ENCODE data around the gene ZNF227. TPM values are rescaled to one million over a fixed set of nuclear protein-coding genes. Genes with fewer than 3 reads are reported as not detected.
"Not testable (repeated sequence)": the region's sequence is repeated elsewhere in the genome, so short reads cannot be mapped to it uniquely, and the experiment has no call there.

ZNF227 gene
- polyA plus RNA-seq, 1 donor (not counting 4 experiments of a cell fraction or from before 2014, with no cell fraction given) = 7.7 TPM

DNA sequence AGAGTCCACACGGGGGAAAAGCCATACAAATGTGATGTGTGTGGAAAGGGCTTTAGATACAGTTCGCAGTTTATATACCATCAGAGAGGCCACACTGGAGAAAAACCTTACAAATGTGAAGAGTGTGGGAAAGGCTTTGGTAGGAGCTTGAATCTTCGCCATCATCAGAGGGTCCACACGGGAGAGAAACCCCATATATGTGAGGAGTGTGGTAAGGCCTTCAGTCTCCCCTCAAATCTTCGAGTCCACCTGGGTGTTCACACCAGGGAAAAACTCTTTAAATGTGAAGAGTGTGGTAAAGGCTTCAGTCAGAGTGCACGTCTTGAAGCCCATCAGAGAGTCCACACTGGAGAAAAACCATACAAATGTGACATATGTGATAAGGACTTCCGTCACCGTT is 24.1 kb downstream of the ZNF227 start:
- FAIRE-seq (no peak), DNase-seq (ENCODE audit: low read depth, low spot score) (no peak)
- Histone ChIP-seq H3K9me1 (ENCODE audit: control insufficient read depth, extremely low read depth, insufficient read depth, low read length) (no peaks in the 10 kb centered on the region), H3K27me3 (ENCODE audit: control insufficient read depth, extremely low read depth, insufficient read depth, low read length) (no peaks in the 10 kb centered on the region), H3K4me2 (ENCODE audit: control insufficient read depth, extremely low read depth, insufficient read depth, low read depth, low read length) (no peak overlapping the region), H4K20me1 (ENCODE audit: control insufficient read depth, extremely low read depth, insufficient read depth, low read length) (no peaks in the 10 kb centered on the region), H3K36me3 (ENCODE audit: control insufficient read depth in 2 of 2, extremely low read depth in 1 of 2, insufficient read depth in 2 of 2, low read length in 2 of 2) (peaks cover 13 to 25% of the 10 kb centered on the region in 2 experiments), H3K4me1 (ENCODE audit: control insufficient read depth, extremely low read depth, insufficient read depth, low read length) (no peaks in the 10 kb centered on the region), H3K27ac (ENCODE audit: control insufficient read depth, insufficient read depth, low read length) (no peak overlapping the region), H3K79me2 (ENCODE audit: control insufficient read depth, insufficient read depth, low read length) (no peaks in the 10 kb centered on the region), H3K9me3 (ENCODE audit: control insufficient read depth, low read depth, low read length) (no peaks in the 10 kb centered on the region), H2AFZ (ENCODE audit: control insufficient read depth, low read length) (no peak overlapping the region), H3K4me3 (ENCODE audit: control insufficient read depth in 2 of 3, extremely low read depth in 1 of 3, insufficient read depth in 2 of 3, low read depth in 1 of 3, low read length in 3 of 3) (no peak overlapping the region), H3K9ac (ENCODE audit: control insufficient read depth, extremely low read depth, insufficient read depth, low read length) (no peak overlapping the region)
- TF ChIP-seq EZH2 (IDR thresholded peaks at IDR 0.05; ENCODE audit: low read length) = no peak
- TF ChIP-seq, protein P1, sequence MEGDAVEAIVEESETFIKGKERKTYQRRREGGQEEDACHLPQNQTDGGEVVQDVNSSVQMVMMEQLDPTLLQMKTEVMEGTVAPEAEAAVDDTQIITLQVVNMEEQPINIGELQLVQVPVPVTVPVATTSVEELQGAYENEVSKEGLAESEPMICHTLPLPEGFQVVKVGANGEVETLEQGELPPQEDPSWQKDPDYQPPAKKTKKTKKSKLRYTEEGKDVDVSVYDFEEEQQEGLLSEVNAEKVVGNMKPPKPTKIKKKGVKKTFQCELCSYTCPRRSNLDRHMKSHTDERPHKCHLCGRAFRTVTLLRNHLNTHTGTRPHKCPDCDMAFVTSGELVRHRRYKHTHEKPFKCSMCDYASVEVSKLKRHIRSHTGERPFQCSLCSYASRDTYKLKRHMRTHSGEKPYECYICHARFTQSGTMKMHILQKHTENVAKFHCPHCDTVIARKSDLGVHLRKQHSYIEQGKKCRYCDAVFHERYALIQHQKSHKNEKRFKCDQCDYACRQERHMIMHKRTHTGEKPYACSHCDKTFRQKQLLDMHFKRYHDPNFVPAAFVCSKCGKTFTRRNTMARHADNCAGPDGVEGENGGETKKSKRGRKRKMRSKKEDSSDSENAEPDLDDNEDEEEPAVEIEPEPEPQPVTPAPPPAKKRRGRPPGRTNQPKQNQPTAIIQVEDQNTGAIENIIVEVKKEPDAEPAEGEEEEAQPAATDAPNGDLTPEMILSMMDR (optimal IDR thresholded peaks at IDR 0.05 in 1 of 3, IDR thresholded peaks at IDR 0.05 in 1 of 3, conservative IDR thresholded peaks at IDR 0.05 in 1 of 3; ENCODE audit: extremely low read depth in 1 of 3, insufficient read depth in 2 of 3, low read length in 3 of 3) = no peak
- dilution Hi-C loops (cut with MboI; ENCODE audit: extremely low pct_ligation_motif_present, low sequenced_read_pairs) = no loop called here

DNA sequence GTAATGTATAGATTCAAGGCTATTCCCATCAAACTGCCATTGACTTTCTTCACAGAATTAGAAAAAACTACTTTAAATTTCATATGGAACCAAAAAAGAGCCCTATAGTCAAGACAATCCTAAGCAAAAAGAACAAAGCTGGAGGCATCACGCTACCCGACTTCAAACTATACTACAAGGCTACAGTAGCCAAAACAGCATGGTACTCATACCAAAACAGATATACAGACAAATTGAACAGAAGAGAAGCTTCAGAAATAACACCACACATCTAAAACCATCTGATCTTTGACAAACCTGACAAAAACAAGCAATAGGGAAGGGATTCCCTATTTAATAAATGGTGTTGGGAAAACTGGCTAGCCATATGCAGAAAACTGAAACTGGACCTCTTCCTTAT is 40.0 kb downstream of the ZNF227 start:
- H3K27ac ChIP-seq (ENCODE audit: control insufficient read depth, insufficient read depth, low read length); H3K4me2 ChIP-seq (ENCODE audit: control insufficient read depth, extremely low read depth, insufficient read depth, low read depth, low read length); H3K27me3 ChIP-seq (ENCODE audit: control insufficient read depth, extremely low read depth, insufficient read depth, low read length); H3K79me2 ChIP-seq (ENCODE audit: control insufficient read depth, insufficient read depth, low read length); H2AFZ ChIP-seq (ENCODE audit: control insufficient read depth, low read length); DNase-seq (ENCODE audit: low read depth, low spot score); H4K20me1 ChIP-seq (ENCODE audit: control insufficient read depth, extremely low read depth, insufficient read depth, low read length); H3K4me3 ChIP-seq (ENCODE audit: control insufficient read depth in 2 of 3, extremely low read depth in 1 of 3, insufficient read depth in 2 of 3, low read depth in 1 of 3, low read length in 3 of 3); H3K4me1 ChIP-seq (ENCODE audit: control insufficient read depth, extremely low read depth, insufficient read depth, low read length); H3K9me1 ChIP-seq (ENCODE audit: control insufficient read depth, extremely low read depth, insufficient read depth, low read length); dilution Hi-C loops (cut with MboI; ENCODE audit: extremely low pct_ligation_motif_present, low sequenced_read_pairs); H3K9ac ChIP-seq (ENCODE audit: control insufficient read depth, extremely low read depth, insufficient read depth, low read length); H3K9me3 ChIP-seq (ENCODE audit: control insufficient read depth, low read depth, low read length); H3K36me3 ChIP-seq (ENCODE audit: control insufficient read depth in 2 of 2, extremely low read depth in 1 of 2, insufficient read depth in 2 of 2, low read length in 2 of 2); FAIRE-seq: not testable (repeated sequence)

DNA sequence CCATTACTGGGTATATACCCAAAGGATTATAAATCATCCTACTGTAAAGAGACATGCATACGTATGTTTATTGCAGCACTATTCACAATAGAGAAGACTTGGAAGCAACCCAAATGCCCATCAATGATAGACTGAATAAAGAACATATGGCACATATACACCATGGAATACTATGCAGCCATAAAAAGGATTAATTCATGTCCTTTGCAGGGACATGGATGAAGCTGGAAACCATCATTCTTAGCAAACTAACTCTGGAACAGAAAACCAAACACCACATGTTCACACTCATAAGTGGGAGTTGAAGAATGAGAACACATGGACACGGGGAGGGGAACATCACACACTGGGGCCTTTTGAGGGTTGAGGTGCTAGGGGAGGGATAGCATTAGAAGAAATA is 41.1 kb downstream of the ZNF227 start:
- DNase-seq (ENCODE audit: low read depth, low spot score); H3K27ac ChIP-seq (ENCODE audit: control insufficient read depth, insufficient read depth, low read length); H3K4me2 ChIP-seq (ENCODE audit: control insufficient read depth, extremely low read depth, insufficient read depth, low read depth, low read length); FAIRE-seq; H3K9me1 ChIP-seq (ENCODE audit: control insufficient read depth, extremely low read depth, insufficient read depth, low read length); H3K79me2 ChIP-seq (ENCODE audit: control insufficient read depth, insufficient read depth, low read length); H2AFZ ChIP-seq (ENCODE audit: control insufficient read depth, low read length); H3K4me1 ChIP-seq (ENCODE audit: control insufficient read depth, extremely low read depth, insufficient read depth, low read length); H3K9ac ChIP-seq (ENCODE audit: control insufficient read depth, extremely low read depth, insufficient read depth, low read length); H3K27me3 ChIP-seq (ENCODE audit: control insufficient read depth, extremely low read depth, insufficient read depth, low read length); H4K20me1 ChIP-seq (ENCODE audit: control insufficient read depth, extremely low read depth, insufficient read depth, low read length); H3K36me3 ChIP-seq (ENCODE audit: control insufficient read depth in 2 of 2, extremely low read depth in 1 of 2, insufficient read depth in 2 of 2, low read length in 2 of 2); H3K4me3 ChIP-seq (ENCODE audit: control insufficient read depth in 2 of 3, extremely low read depth in 1 of 3, insufficient read depth in 2 of 3, low read depth in 1 of 3, low read length in 3 of 3); H3K9me3 ChIP-seq (ENCODE audit: control insufficient read depth, low read depth, low read length); dilution Hi-C loops (cut with MboI; ENCODE audit: extremely low pct_ligation_motif_present, low sequenced_read_pairs): not testable (repeated sequence)

Data from keratinocyte (primary cell).